Measurements from ENCODE around the gene REPIN1.

Gene REPIN1

DNA sequence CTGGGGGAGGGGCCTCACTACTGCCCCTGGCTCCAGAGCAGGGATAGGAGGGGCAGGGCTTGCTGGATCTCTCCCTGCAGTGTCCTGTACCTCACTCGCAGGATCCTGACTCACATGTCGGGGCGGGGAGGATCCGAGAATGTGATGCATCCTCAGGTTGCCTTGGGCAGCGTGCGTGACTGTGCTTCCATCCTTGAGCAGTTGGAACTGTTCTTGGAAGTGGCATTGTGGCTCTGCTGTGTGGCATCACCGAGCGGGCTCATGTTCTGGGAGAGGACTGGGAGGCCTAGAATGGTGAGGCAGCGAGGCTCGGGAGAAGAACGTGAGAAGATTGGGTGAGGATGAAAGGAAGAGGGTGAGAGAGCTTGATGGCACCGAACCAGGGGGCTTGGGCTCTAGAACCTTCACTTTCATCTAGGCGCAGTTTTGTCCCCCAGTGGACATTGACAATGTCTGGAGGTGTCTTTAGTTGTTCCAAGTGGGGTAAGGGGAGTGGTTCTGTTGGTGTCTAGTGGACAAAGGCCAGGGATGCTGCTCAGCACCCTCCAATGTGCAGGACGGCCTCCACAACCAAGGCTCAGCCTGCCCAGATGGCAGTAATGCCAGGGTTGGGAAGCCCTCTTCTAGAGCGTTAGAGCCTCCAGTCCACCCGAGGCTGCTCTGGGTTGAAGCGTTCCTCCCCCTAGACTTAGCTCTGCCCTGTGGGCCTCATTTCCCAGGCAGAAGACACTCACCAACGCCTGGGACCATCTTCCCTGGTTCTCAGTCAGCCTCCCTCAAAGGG lies 35.6 kb upstream of the REPIN1 start:
- Mint-ChIP-seq H3K4me1 (ENCODE audit: low read depth) (peaks cover 1% of the 10 kb centered on the region), H3K4me3 (no peak overlapping the region), H3K27me3 (ENCODE audit: low read depth) (no peaks in the 10 kb centered on the region), H3K36me3 (ENCODE audit: low read depth) (peaks cover 7% of the 10 kb centered on the region), H3K27ac (no peak overlapping the region), H3K9me3 (no peaks in the 10 kb centered on the region)

DNA sequence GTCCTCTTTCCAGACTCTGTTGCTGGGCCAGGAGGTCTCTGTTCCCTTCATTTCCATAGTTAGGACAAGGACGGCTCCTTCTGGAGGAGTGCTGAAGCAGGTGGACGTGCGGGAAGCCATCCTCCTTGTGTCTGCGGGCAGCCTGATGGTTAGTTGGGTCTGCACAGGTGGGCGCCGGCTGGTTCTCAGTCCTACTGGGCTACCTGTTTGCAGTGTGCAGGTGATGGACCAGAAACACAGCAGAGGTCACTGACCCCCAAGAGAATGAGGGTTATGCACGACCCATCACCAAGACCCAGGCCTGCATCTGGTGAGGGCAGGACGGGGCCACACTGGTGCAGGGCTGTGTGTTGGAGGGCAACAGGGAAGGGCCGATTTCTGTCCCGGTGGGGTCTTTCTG lies 35.0 kb upstream of the REPIN1 start:
- H3K9me3 Mint-ChIP-seq, result no peaks in the 10 kb centered on the region
- peaks cover 7% of the 10 kb centered on the region for H3K36me3 Mint-ChIP-seq (ENCODE audit: low read depth)
- no peak overlapping the region for H3K4me3 Mint-ChIP-seq
- H3K27me3 Mint-ChIP-seq (ENCODE audit: low read depth), result no peaks in the 10 kb centered on the region
- H3K27ac Mint-ChIP-seq, result no peak overlapping the region
- H3K4me1 Mint-ChIP-seq (ENCODE audit: low read depth), result peaks cover 1% of the 10 kb centered on the region

DNA sequence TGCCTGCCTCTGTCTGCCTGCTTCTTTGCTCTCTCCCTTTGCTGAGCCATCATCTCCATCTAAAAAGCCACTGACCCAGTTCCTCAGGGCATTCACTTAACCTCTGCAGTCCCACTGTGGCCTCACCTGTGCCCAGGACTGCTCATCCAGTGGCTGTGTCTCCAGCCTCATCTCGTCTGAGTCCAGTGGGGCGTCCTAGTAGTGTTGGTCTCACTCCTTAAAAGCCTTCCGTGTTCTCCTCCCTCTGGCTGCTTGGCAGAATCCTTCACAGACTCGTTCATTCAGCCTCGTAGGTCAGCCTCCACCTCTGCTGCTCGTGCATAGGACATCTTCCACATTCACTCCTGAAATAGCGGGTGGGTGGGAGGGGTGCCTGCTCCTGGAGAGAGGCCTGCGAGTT lies 34.5 kb upstream of the REPIN1 start:
- Mint-ChIP-seq H3K9me3 (no peaks in the 10 kb centered on the region), H3K36me3 (ENCODE audit: low read depth) (peaks cover 5% of the 10 kb centered on the region), H3K27ac (no peak overlapping the region), H3K4me3 (no peak overlapping the region), H3K27me3 (ENCODE audit: low read depth) (peaks cover under 1% of the 10 kb centered on the region), H3K4me1 (ENCODE audit: low read depth) (peaks cover 1% of the 10 kb centered on the region)

DNA sequence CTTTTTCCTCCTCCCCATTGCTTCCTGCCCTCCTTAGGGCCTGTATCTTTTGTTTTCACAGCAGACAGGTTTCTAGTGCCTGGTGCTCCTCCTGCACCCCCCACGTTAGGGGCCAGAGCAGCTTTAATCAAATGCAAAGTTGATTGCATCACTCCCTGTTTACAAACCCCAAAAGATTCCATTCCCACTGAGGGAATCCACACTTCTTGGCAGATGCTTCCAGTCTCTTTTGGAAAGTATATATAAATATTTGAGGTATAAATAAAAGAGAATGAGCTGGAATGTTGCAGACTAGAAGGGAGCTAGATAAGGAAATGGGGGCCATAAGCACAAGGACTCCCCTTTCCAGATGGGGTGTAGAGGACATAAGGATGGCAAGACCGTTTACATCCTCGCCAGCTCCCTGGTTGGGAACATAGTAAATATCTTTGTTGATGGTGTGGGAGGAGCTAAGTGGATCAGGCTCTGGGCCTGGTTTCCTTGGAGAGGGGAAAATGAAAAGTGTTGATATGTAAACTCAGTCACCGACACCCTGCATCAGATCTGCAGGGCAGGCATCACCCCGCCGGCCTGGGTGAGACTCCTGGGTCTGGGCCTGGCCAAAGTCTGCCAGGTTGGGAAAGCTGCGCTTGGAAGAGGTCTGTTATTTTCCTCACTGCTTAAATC lies 33.4 kb upstream of the REPIN1 start:
- Mint-ChIP-seq H3K9me3 (no peaks in the 10 kb centered on the region), H3K4me1 (ENCODE audit: low read depth) (peaks cover 1% of the 10 kb centered on the region), H3K27ac (no peak overlapping the region), H3K27me3 (ENCODE audit: low read depth) (peaks cover 11% of the 10 kb centered on the region), H3K4me3 (no peak overlapping the region), H3K36me3 (ENCODE audit: low read depth) (peaks cover 9% of the 10 kb centered on the region)

DNA sequence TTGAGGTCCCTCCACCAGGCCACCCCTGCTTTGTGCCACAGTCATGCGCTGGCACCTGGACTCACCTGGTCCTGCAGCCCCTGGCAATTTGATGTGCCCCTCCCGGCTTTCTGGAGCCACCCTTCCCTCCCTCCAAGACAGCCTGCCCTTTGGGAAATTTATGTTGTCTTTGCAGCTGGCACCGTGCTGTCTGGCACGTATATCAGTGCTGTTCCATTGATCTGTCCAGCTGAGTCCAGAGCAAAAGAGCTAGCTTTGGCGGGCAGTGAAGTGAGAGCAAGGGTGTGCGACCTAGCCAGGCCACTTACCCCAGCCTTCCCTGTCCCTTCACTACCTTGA lies 32.9 kb upstream of the REPIN1 start:
- Mint-ChIP-seq H3K27ac (no peak overlapping the region), H3K9me3 (no peaks in the 10 kb centered on the region), H3K4me3 (no peak overlapping the region), H3K4me1 (ENCODE audit: low read depth) (peaks cover 1% of the 10 kb centered on the region), H3K36me3 (ENCODE audit: low read depth) (peaks cover 9% of the 10 kb centered on the region), H3K27me3 (ENCODE audit: low read depth) (peaks cover 12% of the 10 kb centered on the region)

DNA sequence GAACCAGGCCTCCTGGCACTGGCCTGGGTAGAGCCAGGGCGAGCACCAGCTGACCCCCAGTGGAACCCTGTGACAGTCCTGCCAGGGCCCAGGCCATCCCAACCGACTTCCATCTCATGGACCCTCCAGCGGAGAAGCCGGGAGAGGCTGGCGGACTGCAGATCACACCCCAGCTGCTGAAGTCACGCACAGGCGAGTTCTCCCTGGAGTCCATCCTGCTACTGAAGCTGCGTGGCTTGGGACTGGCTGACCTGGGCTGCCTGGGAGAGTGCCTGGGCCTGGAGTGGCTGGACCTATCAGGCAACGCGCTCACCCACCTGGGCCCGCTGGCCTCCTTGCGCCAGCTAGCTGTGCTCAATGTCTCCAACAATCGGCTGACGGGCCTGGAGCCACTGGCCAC lies 31.9 kb upstream of the REPIN1 start:
- H3K27me3 Mint-ChIP-seq (ENCODE audit: low read depth), result peaks cover 20% of the 10 kb centered on the region
- H3K4me3 Mint-ChIP-seq, result no peak overlapping the region
- no peak overlapping the region for H3K27ac Mint-ChIP-seq
- H3K9me3 Mint-ChIP-seq, result no peaks in the 10 kb centered on the region
- H3K4me1 Mint-ChIP-seq (ENCODE audit: low read depth), result peaks cover 1% of the 10 kb centered on the region
- peaks cover 7% of the 10 kb centered on the region for H3K36me3 Mint-ChIP-seq (ENCODE audit: low read depth)

DNA sequence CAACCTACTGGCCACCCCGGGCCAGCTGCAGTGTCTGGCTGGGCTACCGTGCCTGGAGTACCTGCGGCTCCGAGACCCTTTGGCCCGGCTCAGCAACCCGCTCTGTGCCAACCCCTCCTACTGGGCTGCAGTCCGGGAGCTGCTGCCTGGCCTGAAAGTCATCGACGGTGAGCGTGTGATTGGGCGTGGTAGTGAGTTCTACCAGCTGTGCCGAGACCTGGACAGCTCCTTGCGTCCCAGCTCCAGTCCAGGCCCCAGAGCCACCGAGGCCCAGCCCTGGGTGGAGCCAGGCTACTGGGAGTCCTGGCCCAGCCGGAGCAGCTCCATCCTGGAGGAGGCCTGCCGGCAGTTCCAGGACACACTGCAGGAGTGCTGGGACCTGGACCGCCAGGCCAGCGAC lies 31.4 kb upstream of the REPIN1 start:
- H3K9me3 Mint-ChIP-seq, result no peaks in the 10 kb centered on the region
- no peaks in the 10 kb centered on the region for H3K4me1 Mint-ChIP-seq (ENCODE audit: low read depth)
- H3K27me3 Mint-ChIP-seq (ENCODE audit: low read depth), result peaks cover 24% of the 10 kb centered on the region
- H3K4me3 Mint-ChIP-seq, result no peak overlapping the region
- H3K27ac Mint-ChIP-seq, result no peak overlapping the region
- H3K36me3 Mint-ChIP-seq (ENCODE audit: low read depth), result peaks cover 7% of the 10 kb centered on the region

DNA sequence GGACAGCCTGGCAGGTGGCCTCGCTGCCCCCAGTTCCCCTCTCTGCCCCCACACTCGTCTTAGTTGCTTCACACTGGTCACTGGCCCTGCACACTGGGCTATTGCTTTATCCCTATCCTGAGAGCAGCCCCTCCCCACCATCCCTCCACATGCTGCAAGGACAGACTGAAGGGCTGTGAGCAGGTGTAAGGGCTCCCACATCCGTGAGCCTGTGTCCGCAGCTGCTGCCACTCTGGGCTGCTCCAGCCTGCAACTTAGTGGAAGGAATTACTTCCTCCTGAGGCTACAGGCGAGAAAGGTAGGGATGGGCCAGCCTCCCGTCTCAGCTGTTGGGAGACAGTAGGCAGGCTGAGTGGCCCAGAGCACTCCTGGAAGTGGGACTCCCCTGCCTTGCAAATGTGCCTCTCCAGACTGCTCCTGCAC lies 31.0 kb upstream of the REPIN1 start:
- no peaks in the 10 kb centered on the region for H3K9me3 Mint-ChIP-seq
- H3K4me1 Mint-ChIP-seq (ENCODE audit: low read depth), result no peaks in the 10 kb centered on the region
- H3K27ac Mint-ChIP-seq, result no peak overlapping the region
- H3K27me3 Mint-ChIP-seq (ENCODE audit: low read depth), result peaks cover 29% of the 10 kb centered on the region
- H3K36me3 Mint-ChIP-seq (ENCODE audit: low read depth), result peaks cover 7% of the 10 kb centered on the region
- H3K4me3 Mint-ChIP-seq, result no peak overlapping the region

DNA sequence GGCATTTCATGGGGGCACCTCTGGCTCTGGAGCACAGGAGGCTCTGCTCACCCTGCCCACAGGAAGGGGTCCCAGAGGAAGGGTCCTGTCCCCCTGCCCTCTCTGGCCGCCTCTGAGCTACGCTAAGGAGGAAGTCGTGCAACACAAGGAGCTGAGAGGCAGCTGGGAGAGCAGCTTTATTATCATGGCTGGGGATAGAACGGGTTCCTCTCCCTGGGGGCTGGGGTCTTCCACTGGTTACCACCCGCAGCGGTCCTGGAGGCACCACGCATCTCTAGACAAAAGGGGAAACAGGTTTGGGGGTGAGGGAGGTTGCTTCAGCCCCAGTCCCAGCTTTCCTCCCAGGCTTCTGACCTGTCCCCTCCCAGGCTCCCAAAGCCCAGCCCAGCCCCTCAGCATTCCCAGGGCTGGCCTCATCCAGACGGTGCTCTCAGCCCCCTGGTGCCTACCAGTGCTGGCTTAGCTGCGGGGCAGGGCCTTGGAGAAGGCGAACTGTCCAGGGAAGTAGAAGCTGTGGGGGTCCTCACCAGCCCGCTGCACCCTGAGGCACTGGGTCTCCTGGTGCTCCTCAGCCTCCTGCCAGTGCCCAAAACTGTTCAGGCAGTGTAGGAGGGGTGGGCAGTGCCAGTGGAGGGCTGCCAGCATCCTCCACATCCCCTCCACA lies 30.3 kb upstream of the REPIN1 start:
- Mint-ChIP-seq H3K4me3 (no peak overlapping the region), H3K4me1 (ENCODE audit: low read depth) (no peaks in the 10 kb centered on the region), H3K27ac (no peak overlapping the region), H3K9me3 (no peaks in the 10 kb centered on the region), H3K27me3 (ENCODE audit: low read depth) (peaks cover 35% of the 10 kb centered on the region), H3K36me3 (ENCODE audit: low read depth) (peaks cover 7% of the 10 kb centered on the region)

DNA sequence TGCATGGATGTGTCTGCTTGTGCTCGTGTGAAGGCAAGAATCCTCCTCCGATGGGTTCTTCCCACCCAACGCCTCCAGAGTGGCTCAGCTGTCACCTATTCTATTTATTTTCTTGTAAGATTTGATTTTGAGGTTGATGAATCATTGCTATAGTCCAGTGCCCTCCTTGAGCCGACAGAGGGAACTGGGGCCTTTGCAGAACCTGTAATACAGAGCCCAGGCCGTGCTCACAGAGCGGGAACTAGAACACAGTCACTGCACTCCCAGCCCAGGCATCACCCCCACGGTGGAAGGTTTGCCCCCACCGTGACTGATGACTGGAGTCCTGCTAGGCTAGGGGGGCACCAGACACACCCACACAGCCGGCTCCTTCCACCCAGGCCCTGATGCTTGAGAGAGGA lies 29.2 kb upstream of the REPIN1 start:
- Mint-ChIP-seq H3K27me3 (ENCODE audit: low read depth) (peaks cover 44% of the 10 kb centered on the region), H3K4me3 (no peak overlapping the region), H3K9me3 (peaks cover 7% of the 10 kb centered on the region), H3K4me1 (ENCODE audit: low read depth) (no peaks in the 10 kb centered on the region), H3K27ac (no peak overlapping the region), H3K36me3 (ENCODE audit: low read depth) (peaks cover 11% of the 10 kb centered on the region)

DNA sequence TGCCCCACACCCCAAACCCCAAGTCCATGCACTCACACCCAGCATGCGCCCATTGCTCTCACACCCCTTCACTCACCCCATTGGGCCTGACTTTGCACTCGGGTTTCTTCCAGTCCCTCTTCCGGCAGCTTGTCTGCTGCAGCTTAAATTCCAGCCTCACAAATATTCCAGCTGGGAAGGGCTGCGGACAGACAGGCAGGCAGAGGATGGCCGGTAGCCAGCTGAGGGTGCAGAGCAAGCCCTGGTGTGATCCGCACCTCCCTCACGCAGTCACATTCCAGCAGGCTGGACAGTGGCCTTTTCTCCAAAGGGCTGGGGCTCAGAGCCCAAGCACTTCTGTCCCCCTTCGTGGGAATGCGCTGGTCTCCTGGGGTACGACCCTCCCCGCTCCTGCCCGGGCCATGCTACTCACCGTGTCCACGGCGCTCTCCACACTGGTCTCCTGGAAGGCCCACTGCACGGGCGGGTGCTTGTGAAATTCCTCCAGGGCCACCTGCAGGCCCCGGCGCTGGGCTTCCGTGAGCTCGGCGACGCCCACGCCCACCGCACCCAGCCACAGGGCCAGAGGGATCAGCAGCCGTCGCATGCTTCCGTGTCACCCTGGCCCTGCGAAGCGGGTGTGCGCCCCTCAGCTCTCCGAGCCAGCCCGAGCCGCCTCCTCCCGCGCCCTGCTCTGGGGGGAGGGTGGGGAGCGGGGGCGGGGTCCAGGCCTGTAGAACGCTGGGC lies 28.4 kb upstream of the REPIN1 start:
- Mint-ChIP-seq H3K27me3 (ENCODE audit: low read depth) (peaks cover 48% of the 10 kb centered on the region), H3K4me1 (ENCODE audit: low read depth) (no peaks in the 10 kb centered on the region), H3K9me3 (peaks cover 7% of the 10 kb centered on the region), H3K27ac (no peak overlapping the region), H3K36me3 (ENCODE audit: low read depth) (peaks cover 11% of the 10 kb centered on the region), H3K4me3 (no peak overlapping the region)

DNA sequence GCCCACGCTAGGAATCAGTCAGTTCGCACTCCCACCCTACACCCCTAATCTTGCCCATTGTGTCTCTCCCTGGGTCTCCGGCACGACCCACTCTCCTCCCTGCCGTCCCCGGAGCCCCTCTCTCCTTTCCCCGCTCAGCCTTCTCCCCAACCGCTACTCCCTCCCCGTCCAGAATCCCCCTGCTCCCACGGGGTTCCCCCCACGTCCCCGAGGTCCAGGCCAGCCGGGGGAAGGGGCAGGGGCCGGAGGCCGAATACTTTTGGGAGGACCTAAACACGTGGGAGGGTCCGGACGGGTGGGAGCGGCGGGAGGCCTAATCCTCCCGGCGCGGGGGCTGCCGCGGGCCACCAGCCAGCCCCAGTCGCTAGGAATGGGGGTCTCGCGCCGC lies 27.8 kb upstream of the REPIN1 start:
- H3K27me3 Mint-ChIP-seq (ENCODE audit: low read depth), result peaks cover 52% of the 10 kb centered on the region
- no peak overlapping the region for H3K27ac Mint-ChIP-seq
- H3K4me1 Mint-ChIP-seq (ENCODE audit: low read depth), result no peaks in the 10 kb centered on the region
- no peak overlapping the region for H3K4me3 Mint-ChIP-seq
- H3K36me3 Mint-ChIP-seq (ENCODE audit: low read depth), result peaks cover 11% of the 10 kb centered on the region
- H3K9me3 Mint-ChIP-seq, result peaks cover 7% of the 10 kb centered on the region

DNA sequence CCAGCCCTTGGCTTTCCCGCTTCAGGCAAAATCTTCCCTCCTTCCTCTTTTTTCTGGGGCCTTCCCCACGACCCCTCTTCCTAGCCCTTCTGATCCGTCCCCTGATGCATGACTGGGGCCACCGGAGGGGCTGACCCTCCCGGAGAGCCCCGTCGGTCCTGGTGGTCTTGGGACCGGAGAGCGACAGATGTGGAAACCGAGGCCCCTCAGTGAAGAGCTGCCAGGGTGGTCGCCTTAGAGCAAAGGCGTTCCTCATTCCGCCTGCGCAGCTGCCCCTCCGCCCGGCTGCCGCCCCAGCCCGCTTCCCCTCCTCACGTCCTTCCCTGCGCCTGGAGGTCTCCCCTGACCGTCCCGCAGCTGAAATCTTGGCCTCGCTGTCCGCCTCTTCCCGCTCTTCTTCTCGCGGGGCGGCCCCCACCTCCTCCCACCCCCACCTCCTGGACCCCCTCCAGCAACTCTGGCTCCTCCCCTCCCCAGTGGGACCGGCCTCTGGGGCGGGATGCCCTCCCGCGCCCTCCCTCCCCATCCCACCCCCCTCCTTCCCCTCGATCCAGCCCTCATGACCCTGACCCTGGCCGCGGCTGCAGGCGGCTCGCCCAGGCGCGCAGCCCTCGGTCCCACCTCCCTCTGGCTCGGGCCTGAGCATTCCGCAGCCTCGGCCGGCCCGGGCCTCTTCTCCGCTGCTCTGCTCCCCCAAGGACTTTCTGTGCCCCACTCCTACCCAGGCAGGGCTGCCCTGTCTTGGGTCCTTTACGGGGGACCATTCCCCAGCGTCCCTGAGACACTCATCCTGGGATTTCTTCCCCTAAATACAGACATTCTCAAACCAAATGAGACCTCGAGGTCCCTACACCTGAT lies 27.1 kb upstream of the REPIN1 start, which contains the start of gene RARRES2:
RARRES2 (minus strand) TSS at position 367 of the 858 bp plus-strand sequence. CDS start 1,020 bp downstream, outside the sequence.
- Mint-ChIP-seq H3K4me1 (ENCODE audit: low read depth) (peaks cover 3% of the 10 kb centered on the region), H3K9me3 (peaks cover 11% of the 10 kb centered on the region), H3K4me3 (no peak within 1 kb of the TSS), H3K27ac (no peak within 1 kb of the TSS), H3K27me3 (ENCODE audit: low read depth) (peaks cover 58% of the 10 kb centered on the region), H3K36me3 (ENCODE audit: low read depth) (peaks cover 13% of the 10 kb centered on the region)

DNA sequence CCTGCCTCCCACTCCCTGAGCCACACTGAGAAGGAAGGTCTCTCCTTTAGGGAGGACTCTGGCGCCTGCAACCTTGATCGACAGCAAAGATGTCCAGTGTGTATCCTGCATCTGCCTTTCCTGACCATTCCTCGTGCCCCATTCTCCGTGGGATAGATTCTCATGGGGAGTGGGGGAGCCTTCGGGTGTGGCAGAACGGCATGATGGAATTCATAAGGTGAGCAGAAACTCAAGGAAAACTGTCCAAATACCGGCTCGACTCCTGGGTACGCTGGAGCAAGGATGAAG lies 26.6 kb upstream of the REPIN1 start:
- Mint-ChIP-seq H3K27me3 (ENCODE audit: low read depth) (peaks cover 61% of the 10 kb centered on the region), H3K27ac (no peak overlapping the region), H3K9me3 (peaks cover 12% of the 10 kb centered on the region), H3K4me1 (ENCODE audit: low read depth) (peaks cover 3% of the 10 kb centered on the region), H3K36me3 (ENCODE audit: low read depth) (peaks cover 13% of the 10 kb centered on the region), H3K4me3 (no peak overlapping the region)
